HepG2 (cell line): ENCODE measurements around the gene SND1. TPM values are rescaled to one million over a fixed set of nuclear protein-coding genes. Genes with fewer than 3 reads are reported as not detected.

Experiments
- ATAC-seq: fragments of 200-7000 bp; cut with Tn5 transposase; 3 replicates; pipeline ENCODE4 v1.9.1; 2020; ENCODE audit warnings: mild to moderate bottlenecking, moderate library complexity
- BruUV-seq: library from RNA; stranded (reverse); fragments of 400-500 nt; replicated peaks from 2 replicates; lab custom pipeline; 2021; lab: Mats Ljungman, UMichigan
- CTCF ChIA-PET: fragments of 300-600 bp; formaldehyde crosslinking; extraction: SDS; loops from one replicate; lab custom pipeline; 2021; ENCODE audit warnings: low total read pairs, inconsistent platforms, low intra/inter-chr PET ratio; lab: Yijun Ruan, JAX
- POLR2A ChIA-PET: fragments of 350-600 bp; sonication (Branson Sonifier 250); formaldehyde crosslinking; loops from one replicate; lab custom pipeline; 2020; ENCODE audit warnings: antibody characterized with exemption, inconsistent platforms; lab: Yijun Ruan, JAX
- DNase-seq: peaks from one replicate; pipeline ENCODE4 v3.0.0-alpha.2; 2015; ENCODE audit warnings: low spot score
- FAIRE-seq: peaks from 3 replicates; lab custom pipeline; 2011; peaks lifted over from hg19 to GRCh38; lab: Jason Lieb, UNC
- H2AFZ ChIP-seq: one replicate; pipeline ENCODE4 v1.6.1; 2011; ENCODE audit warnings: low read length, inconsistent platforms
- H3K27ac ChIP-seq: fragments of 300-600 bp; 3 replicates; pipeline ENCODE4 v1.8.0; 2011; ENCODE audit warnings: mixed run types, mild to moderate bottlenecking, mixed read lengths, low read length, inconsistent platforms; ENCODE audit not compliant: insufficient read depth; ENCODE audit errors: extremely low read length
- H3K27me3 ChIP-seq, 2 experiments: fragments of 200-600 bp in 1 of 2; 2 replicates in 1 of 2; 3 replicates in 1 of 2; pipeline versions ENCODE4 v1.6.0 to v1.8.0; 2011; ENCODE audit warnings: low read length in 2 of 2, mild to moderate bottlenecking in 2 of 2, moderate library complexity in 2 of 2, inconsistent platforms in 1 of 2; ENCODE audit not compliant: insufficient read depth in 2 of 2, control insufficient read depth in 1 of 2
- H3K36me3 ChIP-seq, 2 experiments: fragments of 200-600 bp in 1 of 2; replicated peaks in 1 of 2; 2 replicates in 1 of 2; 3 replicates in 1 of 2; pipeline versions ENCODE4 v1.5.1 to v1.8.0; 2011; ENCODE audit warnings: low read length in 2 of 2, inconsistent platforms in 1 of 2; ENCODE audit not compliant: insufficient read depth in 2 of 2, control insufficient read depth in 1 of 2
- H3K4me1 ChIP-seq: 2 replicates; pipeline ENCODE4 v1.5.1; 2012; ENCODE audit warnings: low read length, inconsistent platforms; ENCODE audit not compliant: insufficient read depth
- H3K4me2 ChIP-seq: 2 replicates; pipeline ENCODE4 v1.6.0; 2011; ENCODE audit warnings: low read depth, low read length, inconsistent platforms
- H3K4me3 ChIP-seq, 3 experiments: fragments of 200-600 bp in 1 of 3; sonication (generic), shearing (Covaris generic) in 1 of 3; replicated peaks in 1 of 3; 2 replicates each; pipeline ENCODE4 v1.5.1; 2011 to 2016; ENCODE audit warnings: low read length in 3 of 3, inconsistent platforms in 2 of 3, low read depth in 2 of 3, mild to moderate bottlenecking in 2 of 3, control low read depth in 1 of 3, mixed read lengths in 1 of 3; ENCODE audit not compliant: insufficient read depth in 1 of 3
- H3K79me2 ChIP-seq: one replicate; pipeline ENCODE4 v1.6.1; 2011; ENCODE audit warnings: low read length, inconsistent platforms; ENCODE audit not compliant: insufficient read depth
- H3K9ac ChIP-seq: 2 replicates; pipeline ENCODE4 v1.6.0; 2011; ENCODE audit warnings: mild to moderate bottlenecking, low read depth, low read length, inconsistent platforms; ENCODE audit not compliant: insufficient read depth
- H3K9me3 ChIP-seq: 2 replicates; pipeline ENCODE4 v1.5.1; 2012; ENCODE audit warnings: mild to moderate bottlenecking, low read length
- H4K20me1 ChIP-seq: 2 replicates; pipeline ENCODE4 v1.6.0; 2011; ENCODE audit warnings: inconsistent platforms, mild to moderate bottlenecking, low read length, moderate library complexity; ENCODE audit not compliant: insufficient read depth
- PAF1 ChIP-seq: IDR thresholded peaks from 2 replicates; pipeline ENCODE4 v1.6.1; 2016; ENCODE audit warnings: missing genetic modification reagents, missing compliant biosample characterization
- POLR2AphosphoS5 ChIP-seq: IDR thresholded peaks from 2 replicates; pipeline ENCODE4 v1.6.1; 2012; ENCODE audit warnings: low read depth, low read length
- RBM22 ChIP-seq: fragments of 200-400 bp; formaldehyde crosslinking; optimal IDR thresholded peaks from 2 replicates; pipeline ENCODE3; 2017; ENCODE audit warnings: mild to moderate bottlenecking, low read length, moderate library complexity
- SIX1 ChIP-seq: sonication (generic); formaldehyde crosslinking; IDR thresholded peaks from 2 replicates; pipeline ENCODE4 v1.4.0; 2020; ENCODE audit warnings: missing genetic modification reagents, borderline replicate concordance
- ZNF7 ChIP-seq: IDR thresholded peaks from 2 replicates; pipeline ENCODE4 v1.6.1; 2016; ENCODE audit warnings: missing biosample characterization, missing genetic modification reagents
- WGBS: methylation state at CpG from one replicate; pipeline ENCODE4 v1.1.6; 2017; ENCODE audit warnings: low lambda C conversion rate; 5-methylcytosine and 5-hydroxymethylcytosine counted together
- in situ Hi-C: cut with HindIII; loops from 2 replicates; pipeline ENCODE4 v1.10.0; 2017; ENCODE audit warnings: low pct_unique_long_range_greater_than_20kb; ENCODE audit not compliant: extremely low pct_ligation_motif_present
- intact Hi-C: fragments of 100-400 bp; cut with micrococcal nuclease; formaldehyde crosslinking; loops from one replicate; pipeline ENCODE4 v1.10.0; 2022; ENCODE audit not compliant: unreplicated experiment
- polyA plus RNA-seq, 8 experiments: library from polyadenylated mRNA; depleted of rRNA in 3 of 8; stranded (reverse) in 7 of 8; unstranded in 1 of 8; fragments of >200 nt; fragmentation: Illumina TruSeq in 4 of 8; extraction: Trizol in 4 of 8; gene quantifications; 2 replicates each; pipeline versions ENCODE4 v1.2.1 to v1.2.3, GENCODE V29; 2011 to 2016; ENCODE audit warnings: low read depth in 4 of 8, missing spikeins in 1 of 8, mixed read lengths in 1 of 8; ENCODE audit not compliant: insufficient read depth in 1 of 8
- total RNA-seq, 5 experiments: library from RNA; depleted of rRNA; stranded (reverse); fragments of >200 nt; fragmentation: Illumina TruSeq; extraction: Trizol; gene quantifications; 2 replicates each; pipeline ENCODE4 v1.2.3, GENCODE V29; 2016; ENCODE audit warnings: low read depth in 1 of 5
- TF ChIP-seq, protein P1 (sequence below): sonication (generic); formaldehyde crosslinking; IDR thresholded peaks from 2 replicates; pipeline ENCODE4 v1.5.1; 2020; ENCODE audit warnings: mild to moderate bottlenecking, missing genetic modification reagents, moderate library complexity
- TF ChIP-seq, protein P2 (sequence below): sonication (generic); formaldehyde crosslinking; IDR thresholded peaks from 2 replicates; pipeline ENCODE4 v1.9.0; 2022; ENCODE audit warnings: missing genetic modification reagents, mild to moderate bottlenecking, borderline replicate concordance

Gene SND1
- total and polyA plus RNA-seq, 2 of the 13 experiments (the other 11 are each of a cell fraction or from before 2014, with no cell fraction given), result 110 to 182 TPM

- no peaks in the 10 kb centered on the region for H3K79me2 ChIP-seq
- BruUV-seq, result no TSS peak
- 58% methylated on average over 3 of the region's 3 CpGs for WGBS
- H3K9ac ChIP-seq, result no peak overlapping the region
- peaks cover 0 to 3% of the 10 kb centered on the region in 2 experiments; a peak in 2 of 5 replicates for H3K27me3 ChIP-seq
- intact Hi-C loops, result no loop called here
- TF ChIP-seq POLR2AphosphoS5, result 0 out of 2 replicates have a peak, but pooled peaks have one; percentile 16
- no peak for TF ChIP-seq ZNF7 (CRISPR knock-in tag)
- TF ChIP-seq PAF1 (CRISPR knock-in tag), result peak; percentile 85
- peak; percentile 84 for TF ChIP-seq RBM22
- TF ChIP-seq SIX1 (CRISPR knock-in tag), result no peak
- DNase-seq, result no peak
- H3K36me3 ChIP-seq, result peaks cover 0 to 2% of the 10 kb centered on the region in 2 experiments; a peak in 3 of 5 replicates
- no peaks in the 10 kb centered on the region; the same call in 1 of the 2 replicates for H4K20me1 ChIP-seq
- H2AFZ ChIP-seq, result no peak overlapping the region
- CTCF ChIA-PET, result no interaction called here
- H3K9me3 ChIP-seq, result no peaks in the 10 kb centered on the region
- no peak overlapping the region for H3K27ac ChIP-seq
- in situ Hi-C loops, result no loop called here
- FAIRE-seq, result no peak
- peaks cover 26% of the 10 kb centered on the region for H3K4me1 ChIP-seq
- POLR2A ChIA-PET, result no interaction called here
- H3K4me3 ChIP-seq, result no peak overlapping the region
- H3K4me2 ChIP-seq, result no peak overlapping the region
- no peak for ATAC-seq
Measured at GRCh38 chr7:128100225-128100948, 448.4 kb downstream of the SND1 start.

GRCh38 chr7:128100949-128101713, 449.1 kb downstream of the SND1 start:
- peaks cover 0 to 9% of the 10 kb centered on the region in 2 experiments; a peak in 2 of 5 replicates for H3K27me3 ChIP-seq
- ChIA-PET CTCF (no interaction called here), POLR2A (no interaction called here)
- in situ Hi-C loops (no loop called here), intact Hi-C loops (no loop called here)
- H3K9ac ChIP-seq, result no peak overlapping the region
- H3K4me3 ChIP-seq, result no peak overlapping the region
- peaks cover 26% of the 10 kb centered on the region for H3K4me1 ChIP-seq
- H3K4me2 ChIP-seq, result no peak overlapping the region
- WGBS, result 4% methylated on average over 4 of the region's 10 CpGs
- H3K79me2 ChIP-seq, result no peaks in the 10 kb centered on the region
- H2AFZ ChIP-seq, result no peak overlapping the region
- no peaks in the 10 kb centered on the region for H3K36me3 ChIP-seq
- no peak for FAIRE-seq
- no TSS peak for BruUV-seq
- H3K27ac ChIP-seq, result no peak overlapping the region
- ATAC-seq, result peak; percentile 4
- no peaks in the 10 kb centered on the region; the same call in 1 of the 2 replicates for H4K20me1 ChIP-seq
- no peaks in the 10 kb centered on the region for H3K9me3 ChIP-seq
- no peak for DNase-seq
- TF ChIP-seq, protein P1, sequence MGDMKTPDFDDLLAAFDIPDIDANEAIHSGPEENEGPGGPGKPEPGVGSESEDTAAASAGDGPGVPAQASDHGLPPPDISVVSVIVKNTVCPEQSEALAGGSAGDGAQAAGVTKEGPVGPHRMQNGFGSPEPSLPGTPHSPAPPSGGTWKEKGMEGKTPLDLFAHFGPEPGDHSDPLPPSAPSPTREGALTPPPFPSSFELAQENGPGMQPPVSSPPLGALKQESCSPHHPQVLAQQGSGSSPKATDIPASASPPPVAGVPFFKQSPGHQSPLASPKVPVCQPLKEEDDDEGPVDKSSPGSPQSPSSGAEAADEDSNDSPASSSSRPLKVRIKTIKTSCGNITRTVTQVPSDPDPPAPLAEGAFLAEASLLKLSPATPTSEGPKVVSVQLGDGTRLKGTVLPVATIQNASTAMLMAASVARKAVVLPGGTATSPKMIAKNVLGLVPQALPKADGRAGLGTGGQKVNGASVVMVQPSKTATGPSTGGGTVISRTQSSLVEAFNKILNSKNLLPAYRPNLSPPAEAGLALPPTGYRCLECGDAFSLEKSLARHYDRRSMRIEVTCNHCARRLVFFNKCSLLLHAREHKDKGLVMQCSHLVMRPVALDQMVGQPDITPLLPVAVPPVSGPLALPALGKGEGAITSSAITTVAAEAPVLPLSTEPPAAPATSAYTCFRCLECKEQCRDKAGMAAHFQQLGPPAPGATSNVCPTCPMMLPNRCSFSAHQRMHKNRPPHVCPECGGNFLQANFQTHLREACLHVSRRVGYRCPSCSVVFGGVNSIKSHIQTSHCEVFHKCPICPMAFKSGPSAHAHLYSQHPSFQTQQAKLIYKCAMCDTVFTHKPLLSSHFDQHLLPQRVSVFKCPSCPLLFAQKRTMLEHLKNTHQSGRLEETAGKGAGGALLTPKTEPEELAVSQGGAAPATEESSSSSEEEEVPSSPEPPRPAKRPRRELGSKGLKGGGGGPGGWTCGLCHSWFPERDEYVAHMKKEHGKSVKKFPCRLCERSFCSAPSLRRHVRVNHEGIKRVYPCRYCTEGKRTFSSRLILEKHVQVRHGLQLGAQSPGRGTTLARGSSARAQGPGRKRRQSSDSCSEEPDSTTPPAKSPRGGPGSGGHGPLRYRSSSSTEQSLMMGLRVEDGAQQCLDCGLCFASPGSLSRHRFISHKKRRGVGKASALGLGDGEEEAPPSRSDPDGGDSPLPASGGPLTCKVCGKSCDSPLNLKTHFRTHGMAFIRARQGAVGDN, result peak; percentile 31; the same call in 1 of the 2 replicates
- TF ChIP-seq, protein P2, sequence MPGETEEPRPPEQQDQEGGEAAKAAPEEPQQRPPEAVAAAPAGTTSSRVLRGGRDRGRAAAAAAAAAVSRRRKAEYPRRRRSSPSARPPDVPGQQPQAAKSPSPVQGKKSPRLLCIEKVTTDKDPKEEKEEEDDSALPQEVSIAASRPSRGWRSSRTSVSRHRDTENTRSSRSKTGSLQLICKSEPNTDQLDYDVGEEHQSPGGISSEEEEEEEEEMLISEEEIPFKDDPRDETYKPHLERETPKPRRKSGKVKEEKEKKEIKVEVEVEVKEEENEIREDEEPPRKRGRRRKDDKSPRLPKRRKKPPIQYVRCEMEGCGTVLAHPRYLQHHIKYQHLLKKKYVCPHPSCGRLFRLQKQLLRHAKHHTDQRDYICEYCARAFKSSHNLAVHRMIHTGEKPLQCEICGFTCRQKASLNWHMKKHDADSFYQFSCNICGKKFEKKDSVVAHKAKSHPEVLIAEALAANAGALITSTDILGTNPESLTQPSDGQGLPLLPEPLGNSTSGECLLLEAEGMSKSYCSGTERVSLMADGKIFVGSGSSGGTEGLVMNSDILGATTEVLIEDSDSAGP (CRISPR knock-in tag), result peak; percentile 32; the same call in 1 of the 2 replicates
- peak; percentile 85 for TF ChIP-seq RBM22
